ELR (cell line): ENCODE results near the gene VWA3B.
"Not testable (repeated sequence)": the region's sequence is repeated elsewhere in the genome, so short reads cannot be mapped to it uniquely, and the experiment has no call there.

ENCODE experiments used
- DNase-seq: peaks from one replicate; pipeline ENCODE4 v3.0.0-alpha.2; 2015; ENCODE audit warnings: low read depth

VWA3B gene

DNA sequence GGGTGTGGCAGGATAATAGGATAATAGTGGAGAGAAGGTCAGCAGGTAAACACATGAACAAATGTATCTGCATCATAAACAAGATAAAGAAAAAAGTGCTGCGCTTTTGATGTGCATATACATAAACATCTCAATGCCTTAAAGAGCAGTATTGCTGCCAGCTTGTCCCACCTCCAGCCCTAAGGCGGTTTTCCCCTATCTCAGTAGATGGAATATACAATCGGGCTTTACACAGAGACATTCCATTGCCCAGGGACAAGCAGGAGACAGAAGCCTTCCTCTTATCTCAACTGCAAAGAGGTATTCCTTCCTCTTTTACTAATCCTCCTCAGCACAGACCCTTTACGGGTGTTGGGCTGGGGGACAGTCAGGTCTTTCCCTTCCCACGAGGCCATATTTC, 43.1 kb downstream of the VWA3B start:
- DNase-seq: not testable (repeated sequence)

DNA sequence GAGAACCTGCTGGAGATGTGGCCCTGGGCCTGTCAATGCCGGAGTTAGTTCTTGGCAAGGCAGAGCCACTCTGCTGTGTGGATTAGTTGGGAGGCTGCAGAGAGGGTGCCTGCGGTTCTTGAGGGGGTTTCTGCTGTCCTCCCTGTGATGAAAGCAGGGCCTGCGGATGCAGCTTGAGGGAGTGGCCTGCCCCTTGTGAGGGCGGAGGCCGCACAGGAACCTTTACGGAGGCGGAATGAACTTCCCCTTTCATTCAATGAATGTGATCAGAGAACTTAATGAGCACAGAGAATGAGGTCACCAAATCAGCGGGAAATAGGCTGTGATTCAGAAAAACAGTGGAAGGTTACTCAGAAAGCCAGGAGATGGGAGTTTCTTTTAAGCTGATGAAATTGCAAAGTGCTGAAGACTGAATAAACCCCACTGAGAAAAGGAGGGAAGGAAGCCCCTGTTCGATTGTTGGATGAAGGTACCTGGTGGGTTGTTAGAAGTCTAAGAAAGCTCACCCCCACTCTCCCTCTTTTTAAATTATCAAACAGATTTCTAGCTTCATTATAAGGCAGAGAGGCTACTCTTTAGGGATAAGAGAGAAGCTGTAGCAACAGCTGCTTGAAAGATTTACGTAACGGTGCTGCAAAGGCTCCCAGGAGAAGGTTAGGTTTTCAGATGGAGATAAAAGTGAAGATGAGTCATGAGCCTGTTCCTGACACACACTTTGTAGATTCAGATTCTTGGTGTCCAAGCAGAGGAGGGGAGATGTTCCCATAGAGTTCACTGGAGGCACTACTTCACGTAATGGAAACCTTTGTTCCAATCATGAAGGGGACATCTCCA, 47.4 kb downstream of the VWA3B start:
- DNase-seq: peak; percentile 32

DNA sequence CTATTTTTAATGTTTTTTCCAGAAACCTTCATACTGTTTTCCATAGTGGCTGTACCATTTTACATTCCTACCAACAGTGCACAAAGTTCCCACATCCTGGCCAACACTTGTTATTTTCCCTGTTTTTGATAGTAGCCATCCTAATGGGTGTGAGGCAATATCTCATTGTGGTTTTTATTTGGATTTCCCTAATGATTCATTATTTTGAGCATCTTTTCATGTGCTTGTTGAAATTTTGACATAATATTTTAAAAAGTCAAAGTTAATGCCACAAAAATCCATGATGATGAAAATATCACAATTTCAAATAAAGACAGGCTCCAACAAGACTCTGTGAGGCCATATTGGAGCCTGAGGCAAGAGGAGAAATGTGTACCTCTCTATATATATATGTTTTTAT, 50.2 kb downstream of the VWA3B start:
- DNase-seq: no peak

DNA sequence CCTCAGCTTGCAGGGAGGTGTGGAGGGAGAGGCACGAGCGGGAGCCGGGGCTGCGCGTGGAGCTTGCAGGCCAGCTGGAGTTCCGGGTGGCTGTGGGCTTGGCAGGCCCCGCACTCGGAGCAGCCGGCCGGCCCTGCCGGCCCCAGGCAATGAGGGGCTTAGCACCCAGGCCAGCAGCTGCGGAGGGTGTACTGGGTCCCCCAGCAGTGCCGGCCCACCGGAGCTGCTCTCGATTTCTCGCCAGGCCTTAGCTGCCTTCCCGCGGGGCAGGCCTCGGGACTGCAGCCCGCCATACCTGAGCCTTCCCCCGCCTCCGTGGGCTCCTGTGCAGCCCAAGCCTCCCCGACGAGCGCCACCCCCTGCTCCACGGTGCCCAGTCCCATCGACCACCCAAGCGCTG, 52.0 kb downstream of the VWA3B start:
- DNase-seq: not testable (repeated sequence)

DNA sequence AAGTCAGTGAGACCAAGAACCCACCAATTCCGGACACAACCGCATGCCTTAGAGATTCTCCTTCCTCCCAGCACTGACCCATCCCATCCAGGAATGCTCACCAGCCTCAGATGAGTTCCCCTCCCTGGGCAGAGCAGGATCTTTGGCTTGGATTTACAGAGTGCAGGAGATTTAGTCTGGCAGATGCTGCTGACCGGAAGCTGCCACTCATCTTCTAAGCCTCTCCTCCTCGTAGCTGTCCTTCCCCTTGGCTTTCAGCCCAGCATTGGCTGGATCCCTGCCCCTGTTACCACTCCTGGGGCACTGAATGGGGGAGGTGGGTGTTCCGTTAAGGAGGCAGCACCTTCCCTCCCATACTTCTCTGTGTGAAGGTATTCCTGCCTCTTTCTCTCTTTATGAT, 53.2 kb downstream of the VWA3B start:
- DNase-seq: no peak

DNA sequence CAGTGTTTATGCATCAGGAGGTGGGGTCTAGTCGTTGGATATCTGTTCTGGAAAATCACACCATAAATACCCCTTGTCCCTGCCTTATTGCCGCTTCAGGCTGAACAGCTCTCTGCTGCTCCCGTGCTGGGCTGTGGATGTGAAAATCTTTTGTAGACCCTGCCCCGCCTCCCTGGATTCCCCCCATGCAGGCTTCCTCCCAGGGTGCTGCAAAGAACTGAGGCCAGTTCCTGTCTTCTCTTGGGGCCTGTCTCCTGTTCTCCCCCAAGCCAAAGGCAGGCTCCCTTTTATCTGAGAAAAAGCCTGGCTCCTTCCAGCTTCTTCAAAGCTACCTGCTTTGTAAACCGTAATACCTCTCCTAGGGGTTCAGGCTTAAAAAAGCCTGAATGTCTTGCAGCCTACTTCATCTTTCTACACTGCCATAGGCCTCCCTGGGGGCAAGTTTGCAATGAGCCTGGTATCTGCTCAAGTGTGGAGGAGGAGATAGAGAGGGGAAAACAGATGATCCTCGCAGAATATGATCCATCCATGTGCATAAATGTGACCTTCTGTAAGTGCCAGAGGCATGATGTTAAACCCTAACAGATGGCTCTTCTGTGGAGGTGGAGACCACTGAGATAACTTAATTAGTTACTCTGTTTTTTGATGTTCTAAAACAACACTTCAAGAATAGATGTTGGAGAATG, 55.3 kb downstream of the VWA3B start:
- DNase-seq: no peak

DNA sequence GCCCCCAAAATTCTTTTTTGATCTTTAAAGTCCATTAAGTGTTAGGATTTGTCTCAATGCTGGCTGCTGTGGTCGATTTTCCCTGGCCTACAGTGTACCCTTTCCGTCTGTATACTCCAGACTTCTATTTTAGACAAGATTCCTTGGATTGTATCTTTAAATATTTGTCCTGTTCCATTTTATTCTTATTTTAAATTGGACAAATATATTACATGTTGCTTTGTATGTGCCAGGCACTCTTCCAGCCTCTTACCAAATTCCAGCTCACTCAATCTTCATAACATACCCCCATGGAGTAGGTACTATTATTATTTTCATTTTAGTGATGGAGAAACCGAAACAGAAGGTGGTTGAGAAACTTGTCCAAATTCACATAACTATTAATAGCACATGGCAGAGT, 58.1 kb downstream of the VWA3B start:
- DNase-seq: no peak

DNA sequence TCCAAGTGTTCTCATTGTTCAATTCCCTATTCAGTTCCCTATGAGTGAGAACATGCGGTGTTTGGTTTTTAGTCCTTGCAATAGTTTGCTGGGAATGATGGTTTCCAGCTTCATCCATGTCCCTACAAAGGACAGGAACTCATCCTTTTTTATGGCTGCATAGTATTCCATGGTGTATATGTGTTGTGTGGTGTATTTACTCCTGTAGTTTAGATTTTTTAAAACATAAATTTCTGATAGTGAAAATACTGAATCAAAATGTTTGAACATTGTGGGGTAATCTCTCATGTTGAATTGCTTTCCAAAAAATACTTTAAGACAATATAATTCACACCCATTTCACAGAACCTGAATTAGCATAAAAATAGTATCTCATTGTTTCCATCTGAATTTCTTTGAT, 60.9 kb downstream of the VWA3B start:
- not testable (repeated sequence) for DNase-seq

DNA sequence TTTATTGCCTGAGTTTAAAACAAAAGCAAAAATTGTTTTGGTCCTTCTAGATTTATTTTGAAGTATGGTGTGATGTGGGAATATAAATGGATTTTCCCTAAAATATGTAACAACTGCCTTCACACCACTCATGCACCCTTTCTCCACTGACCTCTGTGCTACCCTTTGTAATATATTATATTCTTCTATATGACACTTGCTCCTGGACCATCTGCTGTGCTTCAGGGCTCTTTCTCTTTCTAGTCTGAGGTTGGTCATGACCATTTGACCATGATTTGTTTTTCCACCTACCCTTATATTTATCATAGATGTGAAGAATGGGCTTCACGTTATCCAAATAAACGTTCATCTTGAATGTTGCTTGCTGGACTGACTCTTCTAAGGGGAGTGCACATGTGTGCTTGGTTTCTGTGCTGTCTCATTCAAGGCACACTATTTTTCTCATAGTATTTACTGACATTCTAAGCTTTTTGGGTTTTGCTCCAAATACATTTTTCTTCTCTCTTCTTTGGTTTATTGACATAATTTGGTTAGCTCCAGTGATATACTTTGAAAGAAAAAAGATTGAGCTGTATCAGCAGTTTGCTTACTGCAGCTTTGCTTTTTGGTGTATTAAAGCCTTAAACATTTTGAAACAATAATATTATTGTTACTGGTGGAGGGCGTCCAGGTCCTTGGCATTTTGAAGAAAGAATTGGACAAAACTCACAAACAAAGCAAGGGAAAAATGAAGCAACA, 61.8 kb downstream of the VWA3B start:
- no peak for DNase-seq

DNA sequence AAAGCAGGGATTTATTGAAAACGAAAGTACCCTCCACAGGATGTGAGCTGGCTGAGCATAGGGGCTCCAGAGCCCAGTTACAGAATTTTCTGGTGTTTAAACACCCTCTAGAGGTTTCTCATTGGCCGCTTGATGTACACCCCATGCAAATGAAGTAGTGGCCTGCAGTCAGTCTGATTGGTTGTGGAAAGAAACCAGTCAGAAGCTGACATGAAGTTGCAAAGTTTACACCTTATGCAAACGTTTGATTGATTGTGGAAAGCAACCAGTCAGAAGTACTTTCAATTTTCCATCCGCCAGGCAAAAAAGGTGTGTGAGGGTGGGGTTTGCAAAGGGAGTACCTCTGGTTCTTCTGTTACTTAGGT, 62.3 kb downstream of the VWA3B start:
- peak; percentile 70 for DNase-seq

DNA sequence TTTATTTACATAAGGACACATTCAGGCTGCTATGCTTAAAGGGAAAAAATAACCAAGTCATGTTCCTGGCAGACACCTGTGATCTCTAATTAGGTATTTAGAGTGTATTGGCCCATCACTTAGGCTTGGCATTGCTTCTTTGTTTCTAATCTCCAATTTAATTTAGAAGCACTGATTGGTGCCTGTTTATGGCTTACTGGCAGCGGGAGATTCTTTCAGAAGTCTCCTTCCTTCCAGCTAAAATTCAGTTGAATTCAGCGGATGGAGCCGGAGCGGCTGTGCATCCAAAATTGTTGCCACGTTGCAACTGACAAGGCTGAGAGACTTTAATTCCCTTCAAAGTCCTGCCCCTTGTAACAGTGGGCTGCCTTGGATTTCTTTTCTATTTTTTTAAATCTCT, 66.5 kb downstream of the VWA3B start:
- DNase-seq: no peak

DNA sequence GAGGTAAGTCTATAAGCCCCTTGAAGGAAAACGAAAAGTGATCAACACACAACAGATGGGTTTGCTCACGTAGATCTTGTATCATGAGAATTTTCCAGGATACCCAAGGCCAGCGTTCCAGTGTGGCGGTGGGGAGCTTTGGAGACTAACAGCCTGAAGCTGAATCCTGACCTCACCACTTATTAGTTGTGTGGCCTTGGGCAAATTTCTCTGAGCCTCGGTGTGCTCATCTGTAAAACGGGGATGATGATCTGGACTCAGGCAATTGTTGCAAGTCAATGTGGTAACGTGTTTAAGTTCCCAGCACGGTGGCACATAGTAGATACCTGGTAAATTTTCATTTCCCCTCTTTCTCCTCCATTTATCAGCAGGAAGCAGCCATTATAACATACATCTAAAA, 68.3 kb downstream of the VWA3B start:
- DNase-seq: no peak

DNA sequence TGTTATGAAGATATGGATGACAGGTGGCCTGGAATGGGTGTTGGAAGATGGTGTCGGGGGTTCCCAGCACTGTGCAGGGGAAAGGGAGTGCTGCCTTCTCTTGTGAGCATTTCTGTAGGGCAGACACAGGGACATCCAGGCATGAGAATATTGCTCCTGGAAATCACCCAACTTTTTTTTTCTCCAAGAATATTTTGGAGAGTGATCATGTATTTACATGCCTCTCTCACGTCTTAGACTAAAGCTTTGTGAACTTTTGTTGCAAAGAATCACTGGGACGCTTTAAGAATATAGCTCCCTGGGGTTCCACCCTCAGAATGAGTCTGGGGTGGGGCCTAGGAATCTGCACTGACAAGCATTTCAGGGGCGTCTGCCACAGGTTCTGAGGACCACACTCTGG, 68.7 kb downstream of the VWA3B start:
- no peak for DNase-seq

DNA sequence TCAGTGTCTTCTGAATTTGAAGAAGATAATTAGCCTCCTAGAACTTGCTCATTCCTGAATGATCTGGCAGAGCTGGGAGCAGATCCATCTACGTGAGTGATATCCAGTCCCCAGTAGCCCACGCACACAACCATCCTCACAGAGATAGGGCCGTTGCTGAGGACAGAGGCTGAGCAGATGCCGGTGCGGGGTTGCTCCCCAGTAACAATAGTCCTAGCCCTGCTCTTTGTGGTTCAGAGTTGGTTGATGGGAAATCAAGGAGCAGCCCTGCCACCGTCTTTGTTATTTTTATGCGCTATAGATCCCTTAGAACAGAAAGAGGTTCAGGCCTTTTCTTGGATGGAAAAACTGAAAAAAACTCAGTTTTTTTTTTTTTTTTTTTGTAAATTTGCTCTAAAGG, 69.3 kb downstream of the VWA3B start:
- DNase-seq: no peak

DNA sequence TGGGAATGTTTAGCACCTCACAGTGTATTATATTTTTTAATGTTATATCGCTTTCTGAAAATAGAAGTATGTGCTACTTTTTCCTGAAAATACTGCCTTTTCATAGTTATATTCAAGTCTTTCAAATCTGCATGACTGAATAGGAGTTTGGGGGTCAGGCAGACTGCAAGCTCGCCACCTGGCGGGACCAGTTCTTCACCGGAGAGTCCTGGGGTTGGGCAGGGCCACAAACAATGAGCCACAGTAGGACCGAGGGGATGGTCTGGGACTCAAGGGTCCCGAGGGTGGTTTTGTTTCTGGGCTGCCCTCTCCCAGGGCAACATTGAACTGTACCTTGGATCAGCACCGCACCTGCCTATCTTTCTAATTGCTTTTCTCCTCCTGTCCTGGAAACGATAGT, 70.6 kb downstream of the VWA3B start:
- peak; percentile 8 for DNase-seq

DNA sequence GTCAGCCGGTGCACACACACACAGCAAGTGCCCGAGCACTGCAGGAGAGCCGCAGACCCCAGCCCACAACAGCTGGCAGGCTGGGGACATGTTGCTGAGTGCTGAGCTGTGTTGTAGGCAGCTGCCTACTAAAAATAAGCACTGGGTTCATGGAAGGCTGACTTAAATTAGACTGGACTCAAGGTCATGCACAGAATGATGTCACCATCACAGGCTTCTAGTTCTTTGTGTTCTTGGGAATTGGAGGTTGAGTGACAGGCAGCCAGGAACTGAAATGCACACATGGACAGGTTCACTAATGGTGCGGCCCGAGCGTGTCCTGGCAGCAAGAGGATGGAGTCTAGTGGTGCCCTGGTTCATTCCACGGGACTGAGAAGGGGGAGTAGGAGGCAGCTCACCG, 71.3 kb downstream of the VWA3B start:
- no peak for DNase-seq

DNA sequence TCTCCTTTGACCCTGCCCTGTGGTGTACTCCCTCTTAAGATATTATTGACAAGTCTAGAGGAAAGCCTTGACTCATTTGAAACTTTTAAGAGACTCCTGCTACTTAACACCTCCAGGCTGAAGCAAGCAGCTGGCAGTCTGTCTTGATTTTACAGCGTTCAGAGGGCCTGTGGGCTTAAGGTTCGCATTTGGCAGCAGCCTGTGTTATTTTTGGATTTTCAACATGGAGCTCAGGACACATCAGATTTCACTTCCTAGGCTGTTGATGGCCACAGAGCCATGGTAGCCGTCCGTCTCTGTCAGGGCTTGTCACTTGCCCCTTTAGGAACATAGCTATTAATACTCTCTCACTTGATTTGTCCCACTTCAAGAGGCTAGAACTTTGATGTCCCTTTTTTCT, 73.6 kb downstream of the VWA3B start:
- DNase-seq: no peak

DNA sequence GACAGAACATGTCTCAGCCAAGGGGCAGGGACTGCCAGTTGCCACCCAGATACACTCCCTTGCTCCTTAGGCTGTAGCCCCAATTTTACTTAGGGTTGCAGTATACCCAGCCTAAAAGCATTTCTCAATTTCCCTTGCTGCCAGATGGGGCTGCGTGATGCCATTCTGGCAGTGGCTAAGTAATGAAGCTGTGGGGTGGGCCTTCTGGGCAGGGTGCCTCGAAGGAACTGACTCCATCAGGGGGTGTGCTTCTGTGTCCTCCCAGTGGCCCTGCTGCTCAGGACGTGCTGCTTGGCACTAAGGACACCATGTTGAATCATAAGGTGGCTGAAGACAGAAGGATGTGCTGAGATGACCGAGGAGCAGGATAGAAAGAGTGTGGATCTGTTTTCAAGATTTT, 74.2 kb downstream of the VWA3B start:
- no peak for DNase-seq

DNA sequence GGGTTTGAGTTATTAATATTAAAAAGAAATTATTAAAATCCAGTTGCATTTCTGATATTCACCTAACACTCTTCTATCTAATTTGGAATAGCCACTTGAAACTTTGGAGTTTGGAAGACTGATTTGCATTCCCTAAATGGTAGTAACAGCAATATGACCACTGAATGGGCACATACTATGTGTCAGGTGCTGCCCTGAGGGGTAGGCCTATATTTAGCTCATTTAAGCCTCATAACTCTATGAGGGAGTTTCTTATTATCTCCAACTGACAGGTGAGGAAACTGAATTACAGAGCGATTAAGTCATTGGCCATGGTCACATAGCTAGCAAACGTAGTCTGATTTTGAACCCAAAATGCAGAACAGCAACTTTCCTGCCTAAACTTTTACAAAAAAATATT, 77.3 kb downstream of the VWA3B start:
- no peak for DNase-seq

DNA sequence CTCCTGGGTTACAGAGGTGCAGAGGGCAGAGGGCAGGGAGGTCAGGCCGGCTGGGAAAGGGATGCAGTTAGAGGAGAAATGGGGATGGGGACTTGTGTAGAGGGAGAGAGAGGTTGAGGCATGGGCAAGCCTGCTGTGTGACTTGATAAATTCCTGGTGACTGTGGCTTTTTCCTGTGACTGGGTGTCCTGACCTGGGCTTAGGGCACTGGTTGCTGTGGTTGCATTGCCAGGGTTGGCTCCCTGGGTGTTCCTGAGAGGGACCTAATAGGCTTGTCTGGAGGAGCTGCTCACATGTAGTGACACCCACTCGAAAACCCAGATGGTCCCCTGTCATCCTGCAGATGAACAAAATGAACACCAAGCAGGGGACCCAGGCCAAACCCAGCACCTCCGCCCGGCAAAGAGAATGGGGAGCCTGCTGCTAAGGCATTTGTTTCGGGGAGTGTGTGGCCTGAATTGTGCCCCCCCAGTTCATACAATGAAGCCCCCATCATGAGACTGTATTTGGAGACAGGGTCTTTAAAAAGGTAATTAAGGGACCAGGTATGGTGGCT, 78.6 kb downstream of the VWA3B start:
- no peak for DNase-seq

DNA sequence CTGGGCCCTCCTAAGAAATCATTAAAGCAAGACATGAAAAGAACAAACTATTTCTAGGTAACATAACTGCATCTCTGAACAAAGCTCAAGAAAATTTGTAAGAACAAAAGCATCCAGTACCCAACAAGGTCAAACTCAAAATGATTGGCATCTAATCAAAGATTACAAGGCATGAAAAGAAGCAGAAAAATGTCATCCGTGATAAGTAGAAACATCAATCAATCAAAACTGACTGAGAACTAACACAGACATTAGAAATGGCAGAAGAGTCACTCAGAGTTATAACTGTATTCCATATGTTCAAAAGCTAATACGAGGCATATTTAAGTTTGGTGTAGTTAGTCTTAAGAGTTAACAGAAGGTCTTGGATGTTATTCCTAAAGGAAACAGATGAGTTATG, 80.9 kb downstream of the VWA3B start:
- no peak for DNase-seq

DNA sequence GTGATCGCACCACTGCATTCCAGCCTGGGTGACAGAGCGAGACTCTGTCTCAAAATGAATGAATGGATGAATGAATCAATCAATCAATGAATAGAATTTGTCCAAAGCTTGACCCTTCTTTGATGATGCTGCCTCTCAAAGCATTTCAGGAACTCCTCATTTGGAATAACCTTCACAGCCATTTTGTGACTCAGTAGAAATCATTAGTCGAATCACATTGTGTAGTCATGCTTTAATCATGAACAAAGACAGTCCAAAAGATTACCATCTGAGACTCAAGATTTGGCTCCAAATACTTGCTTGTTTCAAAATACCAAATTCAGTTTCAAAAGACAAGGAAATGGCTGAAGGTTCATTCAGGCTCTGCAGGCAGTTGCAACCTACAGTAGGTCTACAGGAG, 83.1 kb downstream of the VWA3B start:
- DNase-seq: no peak
